Measurements from ENCODE around the gene ZDHHC12. TPM values are rescaled to one million over a fixed set of nuclear protein-coding genes. Genes with fewer than 3 reads are reported as not detected.

The ZDHHC12 gene
- total and polyA plus RNA-seq, 10 of the 15 experiments (the other 5 are each of a cell fraction or from before 2014, with no cell fraction given), result 0.95 to 146 (median 49.9) TPM

DNA sequence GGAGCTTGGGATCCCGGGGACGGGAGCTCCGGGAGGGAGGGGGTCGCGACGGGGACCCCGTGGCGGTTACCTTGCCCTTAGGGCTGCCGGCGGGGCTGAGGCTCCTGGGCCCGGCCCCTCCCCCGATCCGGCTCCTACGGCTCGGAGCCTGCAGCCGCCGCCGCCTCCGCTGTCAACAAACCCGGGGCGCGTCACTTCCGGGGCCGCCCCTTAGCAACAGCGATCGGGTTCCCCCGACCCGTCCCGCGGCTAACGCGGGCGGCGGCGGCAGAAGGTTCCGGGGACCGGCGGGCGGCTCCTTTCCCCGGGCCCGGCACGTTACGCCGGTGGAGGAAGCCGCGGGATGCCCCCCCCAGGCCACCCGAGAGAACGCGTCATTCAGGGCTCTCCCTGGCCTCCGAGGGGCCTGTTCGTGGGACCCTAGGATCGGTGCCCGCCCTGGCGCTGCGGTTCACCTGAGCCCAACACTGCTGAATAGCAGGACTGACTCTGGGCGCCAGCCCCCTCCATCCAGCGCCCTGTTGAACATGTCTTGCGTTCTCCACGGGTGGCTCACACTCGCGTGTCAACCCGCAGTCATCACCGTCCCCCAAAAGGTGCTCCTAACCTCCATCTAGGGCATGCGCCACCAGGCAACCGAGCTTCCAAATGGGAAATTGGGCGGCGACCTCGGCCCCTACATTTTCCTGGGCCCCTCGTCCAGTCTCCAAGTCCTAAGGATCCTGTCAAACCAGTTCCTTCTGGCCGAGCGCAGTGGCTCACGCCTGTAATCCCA, 48.0 kb upstream of the ZDHHC12 start, which contains the start of gene ZER1 (continued):
- TF ChIP-seq NFIC (IDR thresholded peaks at IDR 0.05; ENCODE audit: low read depth, low read length), result no peak
- peak; percentile 71; the same call in 1 of the 2 replicates for TF ChIP-seq CHD2 (IDR thresholded peaks at IDR 0.05; ENCODE audit: borderline replicate concordance, low read depth, low read length)
- TF ChIP-seq CHD1 (IDR thresholded peaks at IDR 0.05; ENCODE audit: low read depth, low read length), result no peak
- no peak for TF ChIP-seq CBX3 (IDR thresholded peaks at IDR 0.05; ENCODE audit: borderline replicate concordance, low read depth)
- TF ChIP-seq ZNF274 (IDR thresholded peaks at IDR 0.05; ENCODE audit: insufficient read depth, insufficient read length), result no peak
- TF ChIP-seq, protein P1, sequence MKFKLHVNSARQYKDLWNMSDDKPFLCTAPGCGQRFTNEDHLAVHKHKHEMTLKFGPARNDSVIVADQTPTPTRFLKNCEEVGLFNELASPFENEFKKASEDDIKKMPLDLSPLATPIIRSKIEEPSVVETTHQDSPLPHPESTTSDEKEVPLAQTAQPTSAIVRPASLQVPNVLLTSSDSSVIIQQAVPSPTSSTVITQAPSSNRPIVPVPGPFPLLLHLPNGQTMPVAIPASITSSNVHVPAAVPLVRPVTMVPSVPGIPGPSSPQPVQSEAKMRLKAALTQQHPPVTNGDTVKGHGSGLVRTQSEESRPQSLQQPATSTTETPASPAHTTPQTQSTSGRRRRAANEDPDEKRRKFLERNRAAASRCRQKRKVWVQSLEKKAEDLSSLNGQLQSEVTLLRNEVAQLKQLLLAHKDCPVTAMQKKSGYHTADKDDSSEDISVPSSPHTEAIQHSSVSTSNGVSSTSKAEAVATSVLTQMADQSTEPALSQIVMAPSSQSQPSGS (IDR thresholded peaks at IDR 0.05; ENCODE audit: low read length), result no peak
- peak; percentile 30 to 91; a peak in 2 of 4 replicates for TF ChIP-seq SRF (IDR thresholded peaks at IDR 0.05; ENCODE audit: low read depth in 2 of 2, low read length in 2 of 2)
- no peak for TF ChIP-seq STAT3 (IDR thresholded peaks at IDR 0.05; ENCODE audit: low read depth, low read length)
- TF ChIP-seq, protein P2, sequence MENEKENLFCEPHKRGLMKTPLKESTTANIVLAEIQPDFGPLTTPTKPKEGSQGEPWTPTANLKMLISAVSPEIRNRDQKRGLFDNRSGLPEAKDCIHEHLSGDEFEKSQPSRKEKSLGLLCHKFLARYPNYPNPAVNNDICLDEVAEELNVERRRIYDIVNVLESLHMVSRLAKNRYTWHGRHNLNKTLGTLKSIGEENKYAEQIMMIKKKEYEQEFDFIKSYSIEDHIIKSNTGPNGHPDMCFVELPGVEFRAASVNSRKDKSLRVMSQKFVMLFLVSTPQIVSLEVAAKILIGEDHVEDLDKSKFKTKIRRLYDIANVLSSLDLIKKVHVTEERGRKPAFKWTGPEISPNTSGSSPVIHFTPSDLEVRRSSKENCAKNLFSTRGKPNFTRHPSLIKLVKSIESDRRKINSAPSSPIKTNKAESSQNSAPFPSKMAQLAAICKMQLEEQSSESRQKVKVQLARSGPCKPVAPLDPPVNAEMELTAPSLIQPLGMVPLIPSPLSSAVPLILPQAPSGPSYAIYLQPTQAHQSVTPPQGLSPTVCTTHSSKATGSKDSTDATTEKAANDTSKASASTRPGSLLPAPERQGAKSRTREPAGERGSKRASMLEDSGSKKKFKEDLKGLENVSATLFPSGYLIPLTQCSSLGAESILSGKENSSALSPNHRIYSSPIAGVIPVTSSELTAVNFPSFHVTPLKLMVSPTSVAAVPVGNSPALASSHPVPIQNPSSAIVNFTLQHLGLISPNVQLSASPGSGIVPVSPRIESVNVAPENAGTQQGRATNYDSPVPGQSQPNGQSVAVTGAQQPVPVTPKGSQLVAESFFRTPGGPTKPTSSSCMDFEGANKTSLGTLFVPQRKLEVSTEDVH (IDR thresholded peaks at IDR 0.05; ENCODE audit: low read depth, partially characterized antibody), result no peak
- TF ChIP-seq HDAC2 (IDR thresholded peaks at IDR 0.05), result no peak
- peak in 1 of 2 experiments; percentile 26; a peak in 1 of 4 replicates for TF ChIP-seq ETV6 (conservative IDR thresholded peaks at IDR 0.05 in 1 of 2, IDR thresholded peaks at IDR 0.05 in 1 of 2; ENCODE audit: borderline replicate concordance in 1 of 2, low read depth in 1 of 2)
- peak; percentile 89 for TF ChIP-seq STAT1 (conservative IDR thresholded peaks at IDR 0.05)
- TF ChIP-seq, protein P3, sequence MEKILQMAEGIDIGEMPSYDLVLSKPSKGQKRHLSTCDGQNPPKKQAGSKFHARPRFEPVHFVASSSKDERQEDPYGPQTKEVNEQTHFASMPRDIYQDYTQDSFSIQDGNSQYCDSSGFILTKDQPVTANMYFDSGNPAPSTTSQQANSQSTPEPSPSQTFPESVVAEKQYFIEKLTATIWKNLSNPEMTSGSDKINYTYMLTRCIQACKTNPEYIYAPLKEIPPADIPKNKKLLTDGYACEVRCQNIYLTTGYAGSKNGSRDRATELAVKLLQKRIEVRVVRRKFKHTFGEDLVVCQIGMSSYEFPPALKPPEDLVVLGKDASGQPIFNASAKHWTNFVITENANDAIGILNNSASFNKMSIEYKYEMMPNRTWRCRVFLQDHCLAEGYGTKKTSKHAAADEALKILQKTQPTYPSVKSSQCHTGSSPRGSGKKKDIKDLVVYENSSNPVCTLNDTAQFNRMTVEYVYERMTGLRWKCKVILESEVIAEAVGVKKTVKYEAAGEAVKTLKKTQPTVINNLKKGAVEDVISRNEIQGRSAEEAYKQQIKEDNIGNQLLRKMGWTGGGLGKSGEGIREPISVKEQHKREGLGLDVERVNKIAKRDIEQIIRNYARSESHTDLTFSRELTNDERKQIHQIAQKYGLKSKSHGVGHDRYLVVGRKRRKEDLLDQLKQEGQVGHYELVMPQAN (conservative IDR thresholded peaks at IDR 0.05), result peak; percentile 78
- TF ChIP-seq, protein P4, sequence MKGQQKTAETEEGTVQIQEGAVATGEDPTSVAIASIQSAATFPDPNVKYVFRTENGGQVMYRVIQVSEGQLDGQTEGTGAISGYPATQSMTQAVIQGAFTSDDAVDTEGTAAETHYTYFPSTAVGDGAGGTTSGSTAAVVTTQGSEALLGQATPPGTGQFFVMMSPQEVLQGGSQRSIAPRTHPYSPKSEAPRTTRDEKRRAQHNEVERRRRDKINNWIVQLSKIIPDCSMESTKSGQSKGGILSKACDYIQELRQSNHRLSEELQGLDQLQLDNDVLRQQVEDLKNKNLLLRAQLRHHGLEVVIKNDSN (IDR thresholded peaks at IDR 0.05; ENCODE audit: borderline replicate concordance, extremely low read length, insufficient read depth, low read depth, low read length), result peak; percentile 45
- peak; percentile 91 for TF ChIP-seq DPF2 (IDR thresholded peaks at IDR 0.05)
- peak; percentile 80; the same call in 1 of the 2 replicates for TF ChIP-seq TAF1 (IDR thresholded peaks at IDR 0.05; ENCODE audit: borderline replicate concordance, low read depth, low read length)
- peak; percentile 75 for TF ChIP-seq ZNF24 (IDR thresholded peaks at IDR 0.05)
- peak; percentile 76; the same call in 1 of the 2 replicates for TF ChIP-seq TCF12 (IDR thresholded peaks at IDR 0.05; ENCODE audit: low read depth, low read length)
- TF ChIP-seq NR2F1 (conservative IDR thresholded peaks at IDR 0.05), result peak; percentile 73
- TF ChIP-seq, protein P5, sequence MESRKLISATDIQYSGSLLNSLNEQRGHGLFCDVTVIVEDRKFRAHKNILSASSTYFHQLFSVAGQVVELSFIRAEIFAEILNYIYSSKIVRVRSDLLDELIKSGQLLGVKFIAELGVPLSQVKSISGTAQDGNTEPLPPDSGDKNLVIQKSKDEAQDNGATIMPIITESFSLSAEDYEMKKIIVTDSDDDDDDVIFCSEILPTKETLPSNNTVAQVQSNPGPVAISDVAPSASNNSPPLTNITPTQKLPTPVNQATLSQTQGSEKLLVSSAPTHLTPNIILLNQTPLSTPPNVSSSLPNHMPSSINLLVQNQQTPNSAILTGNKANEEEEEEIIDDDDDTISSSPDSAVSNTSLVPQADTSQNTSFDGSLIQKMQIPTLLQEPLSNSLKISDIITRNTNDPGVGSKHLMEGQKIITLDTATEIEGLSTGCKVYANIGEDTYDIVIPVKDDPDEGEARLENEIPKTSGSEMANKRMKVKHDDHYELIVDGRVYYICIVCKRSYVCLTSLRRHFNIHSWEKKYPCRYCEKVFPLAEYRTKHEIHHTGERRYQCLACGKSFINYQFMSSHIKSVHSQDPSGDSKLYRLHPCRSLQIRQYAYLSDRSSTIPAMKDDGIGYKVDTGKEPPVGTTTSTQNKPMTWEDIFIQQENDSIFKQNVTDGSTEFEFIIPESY (IDR thresholded peaks at IDR 0.05), result no peak
- TF ChIP-seq ASH2L (IDR thresholded peaks at IDR 0.05; ENCODE audit: borderline replicate concordance, low read depth), result no peak
